Fibroblast of pulmonary artery (primary cell): ENCODE measurements around the gene TMEM126B.
"Not testable (repeated sequence)": the region's sequence is repeated elsewhere in the genome, so short reads cannot be mapped to it uniquely, and the experiment has no call there.

Experiments
- DNase-seq: peaks from one replicate; pipeline ENCODE4 v3.0.0-alpha.2; 2010; ENCODE audit warnings: low read depth
- H3K4me3 ChIP-seq: replicated peaks from 2 replicates; pipeline ENCODE4 v1.5.1; 2011; ENCODE audit warnings: low read depth, mild to moderate bottlenecking, control low read depth, low read length, moderate library complexity
- TF ChIP-seq, protein P1 (sequence below): IDR thresholded peaks from 2 replicates; pipeline ENCODE4 v1.5.1; 2011; ENCODE audit warnings: mild to moderate bottlenecking, control low read depth, low read length, inconsistent platforms; ENCODE audit errors: missing control alignments

Gene TMEM126B

DNA sequence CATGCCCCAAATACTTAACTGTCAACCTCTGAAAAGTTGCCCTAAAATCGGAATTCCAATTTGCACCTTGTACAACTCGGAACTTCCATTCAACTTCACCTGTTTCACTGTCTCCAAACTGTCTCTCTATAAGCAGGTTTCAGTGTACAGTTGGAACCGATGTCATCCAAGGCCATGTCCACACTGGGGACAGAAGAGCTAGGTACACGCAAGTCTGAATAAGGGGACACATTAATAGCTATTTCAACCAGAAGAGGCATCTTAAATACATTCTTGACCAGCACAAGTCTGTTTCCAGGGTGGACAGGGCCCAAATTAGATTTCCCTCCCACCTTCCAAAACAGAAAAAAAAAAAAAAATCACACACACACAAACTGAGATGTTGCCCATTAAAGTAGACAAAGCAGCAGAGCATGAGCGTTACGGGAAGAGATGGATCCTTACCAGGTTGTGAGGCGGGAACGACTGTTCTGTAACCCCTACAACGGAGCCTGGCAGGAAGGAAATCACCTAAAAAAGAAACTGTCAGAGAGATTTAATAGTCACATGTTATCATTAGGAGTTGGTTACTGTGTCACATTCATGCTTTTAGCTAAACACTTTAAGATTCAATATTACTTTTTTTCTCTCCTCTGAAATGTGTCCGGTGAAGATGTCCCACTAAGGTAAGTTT, 34.8 kb downstream of the TMEM126B start:
- TF ChIP-seq, protein P1, sequence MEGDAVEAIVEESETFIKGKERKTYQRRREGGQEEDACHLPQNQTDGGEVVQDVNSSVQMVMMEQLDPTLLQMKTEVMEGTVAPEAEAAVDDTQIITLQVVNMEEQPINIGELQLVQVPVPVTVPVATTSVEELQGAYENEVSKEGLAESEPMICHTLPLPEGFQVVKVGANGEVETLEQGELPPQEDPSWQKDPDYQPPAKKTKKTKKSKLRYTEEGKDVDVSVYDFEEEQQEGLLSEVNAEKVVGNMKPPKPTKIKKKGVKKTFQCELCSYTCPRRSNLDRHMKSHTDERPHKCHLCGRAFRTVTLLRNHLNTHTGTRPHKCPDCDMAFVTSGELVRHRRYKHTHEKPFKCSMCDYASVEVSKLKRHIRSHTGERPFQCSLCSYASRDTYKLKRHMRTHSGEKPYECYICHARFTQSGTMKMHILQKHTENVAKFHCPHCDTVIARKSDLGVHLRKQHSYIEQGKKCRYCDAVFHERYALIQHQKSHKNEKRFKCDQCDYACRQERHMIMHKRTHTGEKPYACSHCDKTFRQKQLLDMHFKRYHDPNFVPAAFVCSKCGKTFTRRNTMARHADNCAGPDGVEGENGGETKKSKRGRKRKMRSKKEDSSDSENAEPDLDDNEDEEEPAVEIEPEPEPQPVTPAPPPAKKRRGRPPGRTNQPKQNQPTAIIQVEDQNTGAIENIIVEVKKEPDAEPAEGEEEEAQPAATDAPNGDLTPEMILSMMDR = no peak
- H3K4me3 ChIP-seq = peak overlapping the region; percentile 79
- DNase-seq = no peak

DNA sequence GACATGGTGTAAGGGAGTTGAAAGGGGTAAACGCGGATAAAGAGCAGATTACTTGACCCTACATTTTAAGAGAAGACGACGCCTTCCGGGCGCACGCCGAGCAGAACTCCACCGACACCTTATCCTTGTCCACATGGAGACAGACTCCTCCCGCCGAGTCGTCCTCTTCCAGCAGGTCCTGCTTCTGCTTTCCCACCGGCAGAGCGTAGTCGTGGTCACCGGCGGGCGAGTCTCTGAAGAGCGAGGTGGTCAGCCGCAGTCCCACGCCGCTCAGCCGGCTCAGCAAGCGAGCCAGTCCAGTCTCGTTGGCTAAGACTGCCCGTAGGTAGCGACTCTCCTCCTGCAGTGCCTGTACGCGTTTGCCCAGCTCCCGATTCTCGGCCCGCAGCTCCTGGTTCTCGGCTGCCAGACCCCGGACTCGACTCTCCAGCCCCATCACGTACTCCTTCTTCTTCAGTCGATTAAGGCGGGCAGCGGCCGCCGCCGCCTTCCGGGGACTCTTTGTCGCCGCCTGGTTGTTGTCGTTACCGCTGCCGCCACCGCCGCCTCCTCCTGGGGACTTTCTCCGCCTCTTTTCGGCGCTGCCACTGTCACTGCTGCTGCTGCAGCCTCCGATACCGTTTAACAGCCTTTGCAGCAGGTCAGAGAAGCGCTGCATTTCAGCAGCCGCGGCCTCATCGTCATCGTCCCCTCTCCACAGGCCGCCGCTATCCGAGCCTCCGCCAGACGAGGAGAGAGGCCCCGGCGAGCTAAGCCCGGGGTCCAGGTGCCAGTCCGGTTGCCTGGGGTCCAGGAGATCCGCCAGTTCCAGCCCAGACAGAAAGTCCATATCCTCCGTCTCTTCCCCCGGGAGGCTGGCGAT, 35.6 kb downstream of the TMEM126B start:
- DNase-seq = peak; percentile 49
- H3K4me3 ChIP-seq = peak overlapping the region; percentile 79
- TF ChIP-seq, protein P1 = peak; percentile 31

DNA sequence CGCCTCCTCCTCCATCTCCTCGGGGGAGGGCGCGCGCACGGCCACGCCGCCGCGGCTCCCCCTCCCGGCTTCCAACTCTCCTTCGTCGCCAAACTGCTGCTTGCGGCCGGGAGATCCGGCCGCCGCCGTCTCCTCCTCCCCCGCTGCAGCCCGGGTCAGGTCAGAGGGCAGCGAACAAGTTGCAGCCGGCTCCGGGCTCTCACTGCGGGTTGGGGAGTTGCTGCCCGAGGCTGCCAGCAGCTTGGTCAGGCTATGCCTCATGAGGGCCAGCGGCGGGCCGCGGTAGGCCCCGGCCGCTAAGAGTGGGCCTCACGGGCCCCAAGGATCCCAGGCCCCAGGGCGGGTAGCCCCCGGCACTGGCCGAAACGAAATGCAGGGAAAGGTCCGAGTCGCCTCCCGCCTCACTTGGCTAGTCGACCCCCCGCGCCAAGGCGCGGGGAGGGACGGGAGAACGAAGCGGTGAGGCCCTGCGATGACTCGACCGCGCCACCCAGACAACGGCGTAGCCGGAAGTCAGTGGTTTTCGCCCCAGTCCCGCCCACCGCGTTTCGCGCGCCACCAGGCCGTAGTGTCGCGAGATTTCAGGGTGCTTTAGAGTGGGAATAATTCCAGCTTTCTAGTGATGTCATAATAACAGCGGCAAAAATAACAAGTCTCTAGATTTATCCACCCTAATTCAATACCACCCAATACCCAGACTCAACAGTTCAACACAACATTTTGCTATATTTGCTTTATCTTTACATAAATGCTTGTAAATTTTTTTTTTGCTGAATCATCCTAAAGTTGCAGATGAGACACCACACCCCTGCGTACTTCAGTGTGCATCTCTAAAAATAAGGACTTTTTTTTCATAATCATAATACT, 36.5 kb downstream of the TMEM126B start, which contains the start of gene CREBZF:
CREBZF (minus strand) TSS at position 515 of the 867 bp plus-strand sequence; CDS start at position 261, 254 bp downstream.
- H3K4me3 ChIP-seq = peak within 1 kb of the TSS; percentile 79
- TF ChIP-seq, protein P1 = no peak
- DNase-seq = peak; percentile 96

DNA sequence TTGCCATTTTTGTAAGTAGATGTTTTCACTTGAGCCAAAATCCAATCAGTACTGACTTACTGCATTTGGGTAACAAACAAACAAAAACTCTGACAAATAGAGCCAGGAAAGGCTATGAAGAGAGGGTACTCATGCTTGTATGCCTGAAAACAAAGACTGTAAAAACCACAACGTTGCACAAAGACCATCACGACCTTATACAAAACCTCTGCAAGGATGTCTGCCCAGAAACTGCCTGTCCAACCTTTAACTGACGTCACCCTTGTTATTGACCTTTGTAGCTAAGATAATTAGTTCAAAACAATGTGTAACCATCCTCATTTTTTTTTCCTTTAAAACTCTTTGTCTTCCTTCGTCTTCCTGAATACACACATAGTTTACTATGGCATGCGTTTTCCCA, 37.3 kb downstream of the TMEM126B start:
- no peak overlapping the region for H3K4me3 ChIP-seq

DNA sequence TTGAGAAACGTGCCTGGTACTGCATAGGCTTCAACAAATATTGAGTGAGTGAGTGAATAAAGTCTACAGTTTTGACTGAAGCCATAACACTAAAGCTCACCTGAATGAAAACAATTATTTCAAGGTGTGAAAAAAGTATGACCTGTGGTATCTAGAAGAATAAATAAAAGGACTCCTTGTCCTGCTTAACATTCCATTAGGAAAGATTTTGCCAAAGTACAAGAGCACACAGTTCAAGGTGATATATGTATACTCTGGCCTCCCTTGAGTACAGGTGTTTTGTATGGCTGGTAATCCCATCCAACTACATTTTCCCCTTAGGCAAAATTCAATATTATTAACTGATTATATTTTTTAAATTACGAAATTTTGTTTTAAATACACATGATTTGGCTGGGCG, 38.3 kb downstream of the TMEM126B start:
- TF ChIP-seq, protein P1 = no peak
- DNase-seq = no peak

More for the DNA sequence above, 37.3 kb downstream of the TMEM126B start:
- DNase-seq = no peak
- TF ChIP-seq, protein P1 = no peak

DNA sequence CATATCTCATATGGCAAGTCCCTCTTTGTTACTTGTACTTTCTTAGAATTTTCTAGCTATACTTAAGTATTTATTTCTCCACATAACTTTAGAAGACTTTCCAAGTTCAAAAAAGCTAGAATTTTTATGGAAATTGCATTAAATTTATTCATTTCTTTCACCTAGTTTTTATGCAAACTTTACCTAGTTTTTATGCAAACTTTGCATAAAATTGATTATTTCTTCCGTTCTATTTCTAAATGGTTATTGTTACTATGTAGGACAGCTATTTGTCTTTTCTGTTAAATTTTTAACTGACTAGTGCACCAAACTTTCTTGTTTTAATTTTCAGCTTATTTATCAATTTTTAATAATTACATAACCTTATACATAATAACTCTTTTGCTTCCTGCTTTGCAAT, 39.8 kb downstream of the TMEM126B start:
- H3K4me3 ChIP-seq = no peak overlapping the region
- no peak for DNase-seq
- TF ChIP-seq, protein P1 = no peak

More for the DNA sequence above, 38.3 kb downstream of the TMEM126B start:
- no peak overlapping the region for H3K4me3 ChIP-seq

DNA sequence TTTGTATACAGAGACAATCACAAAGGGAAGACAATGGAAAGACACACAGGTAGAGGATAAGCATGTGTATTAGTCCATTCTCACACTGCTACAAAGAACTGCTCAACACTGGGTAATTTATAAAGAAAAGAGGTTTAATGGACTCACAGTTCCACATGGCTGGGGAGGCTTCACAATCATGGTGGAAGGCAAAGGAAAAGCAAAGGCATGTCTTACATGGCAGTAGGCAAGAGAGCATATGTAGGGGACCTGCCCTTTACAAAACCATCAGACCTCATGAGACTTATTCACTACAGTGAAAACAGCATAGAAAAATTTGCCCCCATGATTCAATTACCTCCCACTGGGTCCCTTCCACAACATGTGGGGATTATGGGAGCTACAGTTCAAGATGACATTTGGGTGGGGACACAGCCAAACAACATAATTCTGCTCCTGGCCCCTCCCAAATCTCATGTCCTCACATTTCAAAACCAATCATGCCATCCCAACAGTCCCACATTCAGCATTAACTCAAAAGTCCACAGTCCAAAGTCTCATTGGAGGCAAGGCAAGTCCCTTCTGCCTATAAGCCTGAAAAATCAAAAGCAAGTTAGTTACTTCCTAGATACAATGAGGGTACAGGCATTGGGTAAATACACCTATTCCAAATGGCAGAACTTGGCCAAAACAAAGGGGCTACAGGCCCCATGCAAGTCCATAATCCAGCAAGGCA, 42.7 kb downstream of the TMEM126B start:
- H3K4me3 ChIP-seq, DNase-seq: not testable (repeated sequence)
